GM19438 (cell line): Measurements from ENCODE around the gene TYK2.
"Not testable (repeated sequence)": the region's sequence is repeated elsewhere in the genome, so short reads cannot be mapped to it uniquely, and the experiment has no call there.

Source experiments
- ATAC-seq: cut with Tn5 transposase; IDR thresholded peaks from one replicate; pipeline ENCODE4 v1.9.1; 2021; ENCODE audit warnings: low read depth; ENCODE audit not compliant: unreplicated experiment

The TYK2 gene

DNA sequence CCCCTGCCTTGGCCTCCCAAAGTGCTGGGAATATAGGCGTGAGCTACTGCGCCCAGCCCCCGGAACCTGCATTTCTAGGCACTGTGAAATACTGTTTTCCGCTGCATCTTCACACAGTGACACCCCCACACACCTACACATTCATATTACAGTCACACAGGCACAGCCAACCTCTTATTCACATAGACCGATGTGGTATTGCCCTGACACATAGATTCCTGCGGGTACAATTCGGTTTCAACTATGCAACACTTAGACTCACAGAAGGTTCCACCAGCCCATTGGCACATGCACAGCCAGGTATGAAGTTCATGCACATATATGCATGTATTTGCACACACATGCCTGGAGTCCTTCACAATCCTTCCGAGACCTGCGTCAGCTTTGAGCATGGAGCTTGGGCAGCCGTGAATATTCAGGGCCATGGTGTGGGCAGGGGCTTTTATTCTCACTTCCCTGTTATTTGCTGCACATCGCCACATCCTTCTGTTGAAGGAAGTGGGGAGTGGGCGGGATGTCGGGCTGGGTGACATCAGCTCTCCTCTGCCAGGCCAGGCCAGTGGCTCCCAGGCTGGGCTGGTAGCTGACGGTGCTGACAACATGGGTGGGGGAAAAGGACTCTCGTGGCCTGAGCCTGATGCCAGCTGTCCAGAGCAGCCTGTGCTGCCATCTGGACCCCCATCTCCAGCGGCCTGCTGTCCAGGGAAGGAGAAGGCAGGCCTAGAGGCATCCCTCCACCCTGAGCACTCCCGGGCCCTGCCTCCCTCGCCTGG, 28.3 kb upstream of the TYK2 start:
- ATAC-seq = no peak

DNA sequence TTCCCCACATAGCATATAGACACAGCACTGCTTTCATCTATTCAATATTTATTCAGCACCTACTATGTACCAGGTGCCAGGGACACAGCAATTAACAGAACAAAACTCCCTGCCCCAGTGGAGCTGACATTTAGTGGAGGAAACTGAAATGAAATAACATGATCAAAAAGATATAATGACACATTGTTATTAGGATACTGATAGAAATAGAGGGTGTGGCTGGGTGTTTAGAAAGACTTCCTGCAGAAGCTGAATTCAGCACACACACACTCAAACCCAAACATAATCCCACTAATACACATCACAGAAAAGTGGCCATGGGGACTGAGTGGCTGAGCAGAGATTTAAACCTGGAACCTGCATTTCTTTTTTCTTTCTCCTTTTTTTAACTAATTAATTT, 26.7 kb upstream of the TYK2 start:
- ATAC-seq = no peak

DNA sequence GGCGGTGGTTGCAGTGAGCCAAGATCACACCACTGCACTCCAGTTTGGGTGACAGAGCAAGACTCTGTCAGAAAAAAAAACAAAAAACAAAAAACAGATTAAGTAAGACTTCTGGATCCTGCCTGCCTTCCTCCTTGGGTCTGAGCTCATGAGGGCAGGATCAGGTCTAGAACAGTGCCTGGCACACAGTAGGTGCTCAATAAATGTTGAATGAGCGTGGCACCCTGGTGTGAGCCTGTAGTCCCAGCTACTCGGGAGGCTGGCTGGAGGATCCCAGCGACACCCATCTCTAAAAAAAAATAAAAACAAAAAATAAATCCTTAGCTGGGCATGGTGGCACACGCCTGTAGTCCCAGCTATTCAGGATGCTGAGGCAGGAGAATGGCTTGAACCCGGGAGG, 25.8 kb upstream of the TYK2 start:
- no peak for ATAC-seq

DNA sequence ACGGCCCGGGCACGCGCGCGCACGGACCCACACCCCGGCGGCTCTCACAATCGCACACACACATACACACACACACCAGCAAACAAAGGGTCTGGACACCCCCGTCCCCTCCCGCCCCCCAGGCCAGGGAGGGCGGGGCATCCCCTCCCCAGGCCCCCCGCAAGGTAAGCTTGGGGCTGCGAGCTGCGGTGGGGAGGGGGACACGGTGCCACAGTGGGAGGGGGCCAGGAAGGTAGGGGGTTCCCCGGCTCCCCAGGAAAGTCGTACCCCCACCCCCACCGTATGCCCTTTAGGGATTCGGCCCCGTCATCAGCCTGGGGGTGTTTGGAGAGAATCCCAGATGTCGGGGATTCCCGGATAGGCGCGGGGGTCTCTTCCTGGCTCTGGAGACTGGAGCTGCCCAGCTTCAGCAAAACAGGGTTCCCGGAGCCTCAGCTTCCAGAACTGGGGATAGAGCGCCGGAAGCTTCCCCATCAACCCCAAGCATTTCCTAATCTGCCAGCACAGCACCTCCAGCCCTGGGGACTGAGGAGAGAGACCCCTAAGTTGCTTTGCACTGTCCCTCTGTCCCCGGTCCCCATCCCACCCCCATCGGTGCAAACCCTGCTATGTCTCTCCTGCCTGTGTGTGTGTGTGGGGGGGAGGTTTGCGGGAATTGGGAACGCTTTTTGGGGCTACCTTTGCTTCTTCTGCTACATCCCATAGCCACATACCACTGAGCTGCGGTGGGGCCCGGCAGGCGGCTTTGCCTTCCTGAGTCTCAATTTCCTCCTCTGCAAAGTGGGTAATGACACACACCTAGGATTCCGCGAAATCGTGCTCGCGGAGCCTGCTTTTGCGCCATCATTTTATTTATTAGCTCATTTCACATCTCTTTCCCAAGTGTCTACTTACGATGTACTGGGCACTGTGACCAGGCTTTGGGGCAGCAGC, 24.8 kb upstream of the TYK2 start:
- ATAC-seq = no peak

DNA sequence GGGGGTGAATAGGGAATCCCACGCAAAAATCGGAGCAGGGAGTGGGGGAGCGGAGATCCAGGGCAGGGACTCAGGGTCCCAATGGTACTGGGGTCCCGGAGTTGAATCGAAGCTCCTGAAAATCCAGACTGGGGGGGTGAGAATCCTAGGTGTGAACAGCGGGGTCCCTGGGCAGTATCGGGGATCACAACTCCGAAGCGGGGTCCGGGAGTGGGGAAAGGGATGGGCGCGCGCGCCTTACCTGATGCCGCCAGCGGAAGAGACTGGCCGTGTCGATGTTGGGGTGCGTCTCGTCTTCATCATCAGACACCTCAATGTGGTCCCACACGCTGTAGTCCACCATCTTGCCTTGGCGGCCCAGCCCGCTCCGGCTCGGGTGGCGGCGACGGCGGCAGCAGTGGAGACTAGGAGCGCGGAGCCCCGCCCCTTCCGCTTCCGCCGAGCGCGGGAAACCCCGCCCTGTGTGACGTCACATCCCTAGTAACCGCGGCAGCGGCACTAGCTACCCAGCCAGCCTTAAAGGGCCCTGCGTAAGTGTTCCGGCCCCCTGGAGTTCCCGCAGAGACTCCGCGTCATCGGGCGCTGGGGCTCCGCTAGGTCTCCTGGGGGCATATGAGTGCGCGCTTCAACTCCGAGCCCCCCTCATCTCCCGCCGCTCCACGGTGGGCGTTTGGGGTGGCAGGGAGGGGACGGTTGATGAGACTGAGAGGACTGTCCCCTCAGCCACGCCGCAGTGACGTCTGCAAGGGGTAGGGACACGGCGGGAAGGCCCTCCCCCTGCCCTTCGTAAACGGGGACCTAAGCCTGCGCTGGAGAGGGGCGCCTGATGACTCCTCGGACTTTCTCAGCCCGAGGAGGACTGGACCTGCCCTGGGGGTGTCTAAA, 23.0 kb upstream of the TYK2 start, which contains the start of gene CDC37:
TSS of gene CDC37 (minus strand) at position 406 of the 885 bp plus-strand sequence. CDS start at position 343, 63 bp downstream.
- ATAC-seq = peak; percentile 68

DNA sequence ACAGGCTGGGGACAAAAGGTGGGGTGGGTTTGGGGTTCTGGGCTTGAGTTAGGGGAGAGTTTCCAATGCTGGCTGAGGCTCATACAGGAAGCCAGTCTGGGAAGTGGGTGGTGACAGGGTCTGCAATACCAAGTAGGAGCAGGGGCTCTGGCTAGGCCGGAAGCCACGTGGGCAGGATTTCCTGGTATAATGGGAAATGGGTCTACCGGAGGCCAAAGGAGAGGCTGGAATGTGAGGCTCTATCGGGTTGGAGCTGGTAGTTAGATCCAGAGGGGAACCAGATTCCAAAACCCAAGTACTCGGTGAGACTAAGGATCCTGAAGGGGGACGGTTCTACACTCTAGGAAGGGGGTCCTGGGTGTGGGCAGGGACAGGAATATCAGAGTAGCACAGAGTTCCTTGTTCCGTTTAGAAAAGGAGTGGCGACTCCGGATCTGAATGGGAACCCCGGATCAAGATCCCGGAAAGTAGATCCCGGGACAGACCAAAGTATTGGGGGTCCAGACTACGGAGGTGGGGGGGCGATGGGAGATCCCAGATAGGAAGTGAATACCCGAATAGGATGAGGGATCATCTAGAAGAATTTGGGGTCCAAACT, 22.2 kb upstream of the TYK2 start:
- ATAC-seq = no peak

DNA sequence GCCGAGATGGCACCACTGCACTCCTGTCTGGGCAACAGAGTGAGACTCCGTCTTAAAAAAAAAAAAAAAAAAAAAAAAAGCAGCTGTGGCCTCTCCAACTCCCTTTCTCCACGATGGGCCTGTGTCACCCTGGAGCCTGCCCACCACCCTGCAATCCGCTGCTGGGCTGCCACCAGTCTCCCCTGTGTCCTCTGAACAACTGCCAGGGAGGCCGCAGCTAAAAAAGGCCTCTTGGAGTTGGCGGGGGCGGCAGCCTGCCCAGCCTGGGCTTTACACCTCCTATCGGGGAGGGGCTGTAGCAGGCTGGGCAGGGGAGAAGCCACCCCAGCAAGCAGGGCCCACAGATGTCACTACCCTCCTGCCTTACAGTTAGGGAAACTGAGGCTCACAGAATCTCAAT, 19.5 kb upstream of the TYK2 start:
- no peak for ATAC-seq

DNA sequence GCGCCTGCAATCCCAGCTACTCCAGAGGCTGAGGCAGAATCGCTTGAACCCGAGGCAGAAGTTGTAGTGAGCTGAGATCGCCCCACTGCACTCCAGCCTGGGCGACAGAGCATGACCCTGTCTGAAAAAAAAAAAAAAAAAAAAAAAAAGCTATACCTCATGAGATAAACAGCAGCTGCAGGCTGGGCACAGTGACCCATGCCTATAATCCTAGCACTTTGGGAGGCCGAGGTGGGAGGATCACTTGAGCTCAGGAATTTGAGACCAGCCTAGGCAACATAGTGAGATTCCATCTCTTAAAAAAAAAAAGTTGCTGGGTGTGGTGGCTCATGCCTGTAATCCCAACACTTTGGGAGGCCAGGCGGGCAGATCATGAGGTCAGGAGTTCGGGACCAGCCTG, 19.0 kb upstream of the TYK2 start:
- ATAC-seq = not testable (repeated sequence)

DNA sequence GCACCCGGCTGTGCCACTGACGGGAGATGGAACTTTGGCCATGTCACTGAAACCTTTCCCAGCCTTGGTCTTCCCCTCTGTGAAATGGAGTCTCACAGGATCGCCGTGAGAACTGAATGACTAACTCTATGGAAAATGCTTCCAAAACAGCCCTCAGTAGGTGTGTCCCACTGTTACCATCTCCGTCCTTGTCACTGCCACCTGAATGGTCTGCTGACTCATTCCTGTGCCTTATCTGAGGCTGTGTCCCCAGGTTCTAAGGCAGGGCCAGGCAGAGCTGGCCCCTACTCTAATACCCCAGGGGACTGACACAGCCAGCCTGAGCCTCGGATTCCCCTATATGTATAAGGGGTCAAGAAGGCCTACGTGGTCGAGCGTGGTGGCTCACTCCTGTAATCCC, 18.4 kb upstream of the TYK2 start:
- no peak for ATAC-seq

DNA sequence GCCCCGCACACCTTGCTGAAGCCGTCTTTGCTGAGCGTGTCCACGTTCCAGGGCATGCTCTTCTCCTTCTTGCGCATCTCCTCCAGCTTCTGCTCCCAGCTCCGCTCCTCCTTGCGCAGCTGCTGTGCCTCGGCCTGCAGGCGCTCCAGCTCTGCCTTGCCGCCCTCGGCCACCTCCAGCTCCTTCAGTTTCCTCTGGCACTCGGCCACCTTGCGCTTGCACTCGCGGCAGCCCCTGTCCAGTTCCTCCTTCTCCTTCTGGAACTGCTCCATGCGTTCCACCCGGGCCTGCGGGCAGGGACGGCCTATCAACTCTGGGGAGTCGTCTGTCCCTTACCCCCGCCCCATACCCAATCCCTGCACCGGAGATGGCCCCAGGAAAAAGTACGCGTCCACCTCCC, 15.5 kb upstream of the TYK2 start:
- ATAC-seq = no peak

DNA sequence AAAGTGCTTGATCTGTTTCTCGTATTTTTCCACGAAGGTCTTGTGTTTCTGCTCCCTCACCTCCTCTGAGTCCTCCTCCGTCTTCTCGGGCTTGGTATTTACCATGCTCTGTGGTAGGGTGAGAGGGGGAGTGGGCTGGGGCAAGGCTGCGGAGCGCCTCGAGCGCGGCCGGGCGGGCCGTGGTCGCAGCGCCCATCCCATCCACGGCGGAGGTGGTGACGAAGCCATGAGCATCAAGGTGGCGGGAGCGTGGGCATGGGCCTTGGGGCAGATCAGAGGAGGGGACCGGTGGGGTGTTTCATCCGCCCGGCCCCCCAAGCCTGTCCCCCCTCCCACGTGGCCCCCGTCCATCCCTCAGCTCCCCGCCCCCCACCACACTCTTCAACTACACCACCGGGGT, 15.1 kb upstream of the TYK2 start:
- ATAC-seq = no peak

DNA sequence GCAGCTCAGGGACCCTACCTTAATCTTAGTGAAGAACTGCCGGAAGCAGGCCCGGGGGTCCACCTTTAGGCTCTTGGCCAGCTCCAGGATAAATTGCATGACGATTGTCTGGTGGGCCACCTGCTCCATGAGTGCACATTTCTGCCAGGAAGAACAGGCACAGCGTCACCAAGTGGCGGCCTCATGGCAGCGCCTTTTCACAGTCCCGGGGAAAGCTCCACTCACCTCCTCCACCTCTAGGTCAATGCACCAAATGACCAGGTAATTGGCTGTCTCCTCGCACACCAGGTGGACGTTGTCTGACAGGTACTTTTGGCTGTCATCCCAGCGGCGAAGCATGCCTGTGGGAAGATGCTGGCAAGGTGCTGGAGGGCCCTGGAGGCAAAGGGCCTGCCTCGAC, 14.6 kb upstream of the TYK2 start:
- ATAC-seq = no peak

DNA sequence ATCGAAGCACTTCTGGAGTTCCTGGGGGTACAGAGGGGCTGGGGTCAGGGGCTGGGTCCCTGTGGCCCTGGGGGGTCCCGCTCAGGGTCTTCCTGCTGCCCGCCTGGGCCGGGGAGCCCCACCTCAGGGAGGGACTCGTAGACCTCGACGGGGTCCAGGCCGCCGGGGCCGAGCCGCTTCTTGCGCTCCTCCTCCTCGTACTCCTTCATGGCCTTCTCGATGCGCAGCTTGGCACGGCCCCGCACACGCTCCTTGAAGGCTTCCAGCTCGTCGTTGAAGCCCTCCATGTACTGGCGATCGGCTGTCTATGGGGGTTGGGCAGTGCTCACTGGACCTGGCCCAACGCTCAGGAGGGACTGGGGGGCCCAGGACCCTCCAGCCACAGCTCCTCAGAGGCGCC, 12.8 kb upstream of the TYK2 start:
- ATAC-seq = no peak

DNA sequence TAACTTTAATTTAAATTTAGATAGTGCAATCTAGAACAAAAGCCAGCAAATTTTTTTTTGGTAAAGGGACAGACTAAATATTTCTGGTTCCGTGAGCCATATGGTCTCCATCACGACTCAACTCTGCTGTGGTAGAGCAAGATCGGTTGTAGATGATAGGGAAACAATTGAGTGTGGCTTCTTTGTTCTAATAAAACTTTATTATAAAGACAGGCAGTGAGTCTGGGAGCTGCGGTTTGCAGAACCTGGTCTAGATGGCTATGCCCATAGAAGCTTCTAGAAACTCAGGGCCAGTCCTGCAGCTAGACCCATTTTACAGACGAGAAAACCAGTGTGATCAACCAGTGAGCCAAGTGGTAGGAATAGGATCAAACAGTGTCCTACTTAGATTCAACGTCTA, 11.7 kb upstream of the TYK2 start:
- no peak for ATAC-seq

DNA sequence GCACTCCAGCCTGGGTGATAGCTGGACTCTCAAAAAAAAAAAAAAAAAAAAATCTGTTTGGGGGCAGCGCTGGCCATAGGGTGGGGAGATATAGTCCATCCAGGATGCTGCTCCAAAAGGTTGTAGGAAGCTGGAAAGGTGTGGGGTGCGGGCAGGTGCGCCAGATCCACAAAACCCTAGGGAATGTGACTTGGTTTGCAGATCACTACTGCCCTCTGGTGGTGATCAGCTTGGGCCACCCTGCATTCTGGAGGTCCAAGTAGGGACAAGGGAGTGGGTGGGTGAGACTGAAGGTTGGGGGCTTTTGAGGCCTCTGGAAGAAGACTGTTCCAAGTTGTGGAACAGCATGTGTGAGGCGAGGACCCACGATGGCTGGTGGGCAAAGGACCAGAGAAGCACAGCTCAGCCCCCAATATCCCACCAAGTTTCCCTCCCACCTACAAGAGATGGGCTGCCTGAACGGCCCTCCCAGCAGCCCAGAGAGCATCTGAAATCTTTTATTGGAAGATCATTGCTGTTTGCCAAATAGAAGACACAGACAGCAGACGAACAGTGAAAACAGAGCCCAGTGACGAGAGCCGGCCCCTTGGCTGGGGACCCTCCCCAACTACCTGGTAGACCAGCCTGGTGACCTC, 10.4 kb upstream of the TYK2 start:
- no peak for ATAC-seq

DNA sequence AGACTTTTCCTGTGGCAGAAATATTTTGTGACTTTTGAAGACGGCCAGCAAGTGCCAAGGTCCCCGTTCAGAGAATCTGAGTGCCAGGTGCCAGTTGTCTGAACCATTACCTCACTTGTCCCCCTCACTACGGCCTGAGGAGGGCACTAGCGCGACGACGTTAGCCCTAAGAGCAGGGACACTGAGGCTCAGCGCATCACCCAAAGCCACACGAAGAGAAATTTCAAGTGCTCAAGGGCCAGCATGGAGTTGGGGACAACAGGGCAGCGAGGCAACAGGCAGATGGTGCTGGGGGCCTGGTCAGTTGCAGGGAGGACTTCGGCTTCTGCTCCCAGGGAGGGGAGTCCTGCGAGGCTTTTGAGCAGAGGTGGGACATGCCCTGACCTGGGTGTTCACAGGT, 9.5 kb upstream of the TYK2 start:
- ATAC-seq = no peak

DNA sequence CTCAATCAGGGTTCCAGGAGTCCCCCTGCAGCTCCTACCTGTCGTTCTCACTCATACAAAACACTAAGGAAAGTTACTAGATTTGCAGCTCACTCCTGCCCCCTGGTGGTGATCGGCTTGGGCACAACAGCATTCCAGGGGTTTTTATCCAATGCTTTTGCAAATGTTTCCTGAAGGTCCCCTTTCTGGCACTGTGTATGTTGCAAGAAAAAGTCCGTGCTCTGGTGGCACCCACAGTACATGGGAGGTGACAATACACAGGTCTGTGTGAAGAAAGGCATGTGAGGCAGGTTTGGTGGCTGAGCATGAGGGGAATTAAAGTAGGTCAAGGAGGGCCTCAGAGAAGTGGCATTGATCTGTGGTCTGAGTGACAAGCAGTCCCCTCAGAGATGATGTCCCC, 8.6 kb upstream of the TYK2 start:
- no peak for ATAC-seq

DNA sequence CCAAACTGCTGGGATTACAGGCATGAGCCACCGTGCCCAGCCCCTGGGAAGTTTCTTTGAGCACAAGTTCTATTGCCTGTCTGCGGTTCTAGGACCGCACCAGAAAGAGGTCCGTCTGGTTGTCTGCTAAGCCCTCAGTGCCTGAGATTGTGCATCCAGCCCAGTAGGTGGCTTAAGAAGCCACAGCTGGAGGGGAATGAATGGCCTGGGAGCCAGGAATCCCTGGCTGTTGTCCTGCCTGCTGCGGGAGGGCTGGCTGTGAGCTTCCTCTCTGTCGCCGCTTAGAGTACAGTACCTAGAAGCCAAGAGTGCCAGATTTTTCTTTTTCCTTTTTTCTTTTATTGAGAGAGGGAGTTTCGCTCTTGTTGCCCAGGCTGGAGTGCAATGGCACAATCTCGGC, 4.2 kb upstream of the TYK2 start:
- ATAC-seq = no peak

DNA sequence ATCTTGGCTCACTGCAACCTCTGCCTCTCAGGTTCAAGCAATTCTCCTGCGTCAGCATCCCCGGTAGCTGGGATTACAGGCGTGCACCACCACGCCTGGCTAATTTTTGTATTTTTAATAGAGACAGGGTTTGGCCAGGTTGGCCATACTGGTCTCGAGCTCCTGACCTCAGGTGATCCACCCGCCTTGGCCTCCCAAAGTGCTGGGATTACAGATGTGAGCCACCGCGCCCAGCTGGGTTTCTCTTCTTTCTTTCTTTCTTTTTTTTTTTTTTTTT, 2.8 kb upstream of the TYK2 start:
- ATAC-seq = not testable (repeated sequence)

DNA sequence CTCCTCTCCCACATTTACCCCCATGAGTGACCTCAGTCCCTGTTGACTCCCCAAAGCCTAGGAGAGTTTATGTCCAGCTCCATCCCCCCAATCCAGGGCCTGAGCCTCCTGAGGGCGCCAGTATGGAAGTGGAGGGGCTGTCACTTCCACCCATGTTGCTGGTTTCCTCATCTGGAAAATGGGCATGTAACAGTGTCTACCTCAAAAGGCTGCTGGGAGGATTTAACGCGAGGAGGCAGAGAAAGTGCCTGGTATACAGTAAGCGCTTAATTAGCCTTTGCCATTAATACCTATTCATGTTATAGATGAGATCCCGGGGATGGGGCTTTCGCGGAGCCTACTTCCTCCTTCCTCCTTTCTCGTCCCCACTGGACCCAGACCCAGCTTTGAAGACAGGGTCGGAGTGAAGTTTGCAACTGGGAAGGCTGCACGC, 476 bp downstream of the TYK2 start:
- peak; percentile 1 for ATAC-seq
